Subcutaneous adipose tissue (tissue), 4 donors: ENCODE data around the gene SPTBN1. TPM values are rescaled to one million over a fixed set of nuclear protein-coding genes. Genes with fewer than 3 reads are reported as not detected.

Experiments
- total RNA-seq, 4 donors: library from RNA; depleted of rRNA; stranded (reverse); fragments of >200 nt; gene quantifications; one replicate each; pipeline ENCODE4 v1.1.0, GENCODE V29; 2016
- TF ChIP-seq, protein P1 (sequence below): fragments of 450-650 bp; IDR thresholded peaks from one replicate; pipeline ENCODE4 v1.5.1; 2016; ENCODE audit warnings: low read depth, mild to moderate bottlenecking, control low read depth, antibody characterized with exemption, moderate library complexity

SPTBN1 gene
- total RNA-seq, 4 donors from 2014 or later: 655 to 1,523 (median 889) TPM

DNA sequence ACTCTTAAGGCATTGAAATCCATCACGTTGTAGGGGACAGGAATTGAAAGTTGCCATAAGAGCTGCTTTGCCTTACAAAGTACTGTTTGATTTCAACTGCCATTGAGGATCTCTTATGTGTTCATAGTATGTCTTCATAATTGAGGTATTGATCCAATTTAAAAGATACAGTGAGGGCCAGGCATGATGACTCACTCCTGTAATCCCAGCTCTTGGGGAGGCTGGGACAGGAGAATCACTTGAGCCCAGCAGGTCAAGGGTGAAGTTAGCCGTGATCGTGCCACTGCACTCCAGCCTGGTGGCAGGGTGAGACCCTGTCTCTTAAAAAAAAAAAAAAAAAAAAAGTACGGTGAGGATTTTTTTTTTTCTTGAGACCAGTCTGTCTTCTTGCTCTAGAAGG, 175.6 kb downstream of the SPTBN1 start:
- TF ChIP-seq, protein P1, sequence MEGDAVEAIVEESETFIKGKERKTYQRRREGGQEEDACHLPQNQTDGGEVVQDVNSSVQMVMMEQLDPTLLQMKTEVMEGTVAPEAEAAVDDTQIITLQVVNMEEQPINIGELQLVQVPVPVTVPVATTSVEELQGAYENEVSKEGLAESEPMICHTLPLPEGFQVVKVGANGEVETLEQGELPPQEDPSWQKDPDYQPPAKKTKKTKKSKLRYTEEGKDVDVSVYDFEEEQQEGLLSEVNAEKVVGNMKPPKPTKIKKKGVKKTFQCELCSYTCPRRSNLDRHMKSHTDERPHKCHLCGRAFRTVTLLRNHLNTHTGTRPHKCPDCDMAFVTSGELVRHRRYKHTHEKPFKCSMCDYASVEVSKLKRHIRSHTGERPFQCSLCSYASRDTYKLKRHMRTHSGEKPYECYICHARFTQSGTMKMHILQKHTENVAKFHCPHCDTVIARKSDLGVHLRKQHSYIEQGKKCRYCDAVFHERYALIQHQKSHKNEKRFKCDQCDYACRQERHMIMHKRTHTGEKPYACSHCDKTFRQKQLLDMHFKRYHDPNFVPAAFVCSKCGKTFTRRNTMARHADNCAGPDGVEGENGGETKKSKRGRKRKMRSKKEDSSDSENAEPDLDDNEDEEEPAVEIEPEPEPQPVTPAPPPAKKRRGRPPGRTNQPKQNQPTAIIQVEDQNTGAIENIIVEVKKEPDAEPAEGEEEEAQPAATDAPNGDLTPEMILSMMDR: no peak

DNA sequence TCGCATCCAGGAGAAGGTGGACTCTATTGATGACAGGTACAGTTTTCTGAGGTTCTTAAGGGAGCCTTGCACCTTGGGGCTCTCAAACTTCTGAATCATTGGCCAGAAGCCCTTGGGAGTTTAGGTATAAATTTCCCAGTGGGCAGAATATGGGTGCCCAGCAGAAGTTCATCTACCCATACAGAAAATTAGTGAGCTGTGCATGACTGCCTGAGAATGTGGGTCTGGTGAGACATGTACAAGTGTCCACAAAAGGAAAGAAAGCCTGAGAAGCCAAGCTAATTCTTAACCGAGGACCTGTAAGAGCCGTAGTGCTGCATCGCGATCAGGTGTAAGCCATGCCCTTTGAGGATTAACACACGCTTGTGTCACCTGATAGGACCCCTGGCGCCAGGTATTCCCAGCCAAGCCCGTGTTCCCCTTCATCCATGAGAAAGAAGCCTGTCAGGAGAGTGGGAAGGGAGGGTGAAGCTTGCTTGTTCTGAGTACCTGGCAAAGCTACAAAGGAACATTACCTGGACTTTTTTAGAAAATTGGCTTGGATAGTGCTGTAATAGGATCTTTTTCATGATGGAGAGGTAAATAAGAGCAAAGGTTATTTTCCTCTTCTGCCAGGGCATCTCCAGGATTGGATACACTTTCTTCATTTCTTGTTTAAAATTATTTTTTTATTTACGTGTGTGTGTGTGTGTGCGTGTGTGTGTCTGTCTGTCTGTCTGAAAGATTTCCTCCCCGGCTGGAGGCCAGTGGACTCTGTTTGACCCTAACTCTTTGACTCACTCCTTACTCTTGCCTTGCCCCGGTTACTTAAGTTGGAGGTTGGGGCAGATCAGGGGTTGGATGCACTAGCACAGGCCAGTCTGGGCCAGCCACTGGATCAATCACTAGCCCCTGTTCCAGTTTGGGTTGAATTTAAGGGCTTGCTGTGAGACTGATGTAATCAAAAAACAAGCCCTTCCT, 176.9 kb downstream of the SPTBN1 start:
- TF ChIP-seq, protein P1: no peak

DNA sequence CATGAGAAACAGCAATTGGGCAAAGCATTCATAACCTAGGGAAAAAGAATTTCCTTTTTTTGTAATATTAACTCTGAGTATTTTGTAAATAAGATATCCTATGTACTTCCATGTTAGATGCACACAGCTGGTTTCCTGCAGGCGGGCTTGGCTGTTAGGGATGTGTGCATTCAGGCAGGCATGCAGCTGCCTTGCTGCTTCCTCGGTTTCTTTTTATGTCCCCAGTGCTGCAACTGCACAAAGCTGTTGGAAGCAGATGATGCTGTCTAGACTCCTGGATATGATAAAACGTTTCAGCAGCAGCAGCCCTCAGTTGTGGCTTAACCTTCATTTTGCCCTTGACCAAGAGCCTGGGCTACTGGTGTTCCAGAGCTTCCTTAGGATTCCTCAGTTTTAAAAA, 177.9 kb downstream of the SPTBN1 start:
- TF ChIP-seq, protein P1: no peak

DNA sequence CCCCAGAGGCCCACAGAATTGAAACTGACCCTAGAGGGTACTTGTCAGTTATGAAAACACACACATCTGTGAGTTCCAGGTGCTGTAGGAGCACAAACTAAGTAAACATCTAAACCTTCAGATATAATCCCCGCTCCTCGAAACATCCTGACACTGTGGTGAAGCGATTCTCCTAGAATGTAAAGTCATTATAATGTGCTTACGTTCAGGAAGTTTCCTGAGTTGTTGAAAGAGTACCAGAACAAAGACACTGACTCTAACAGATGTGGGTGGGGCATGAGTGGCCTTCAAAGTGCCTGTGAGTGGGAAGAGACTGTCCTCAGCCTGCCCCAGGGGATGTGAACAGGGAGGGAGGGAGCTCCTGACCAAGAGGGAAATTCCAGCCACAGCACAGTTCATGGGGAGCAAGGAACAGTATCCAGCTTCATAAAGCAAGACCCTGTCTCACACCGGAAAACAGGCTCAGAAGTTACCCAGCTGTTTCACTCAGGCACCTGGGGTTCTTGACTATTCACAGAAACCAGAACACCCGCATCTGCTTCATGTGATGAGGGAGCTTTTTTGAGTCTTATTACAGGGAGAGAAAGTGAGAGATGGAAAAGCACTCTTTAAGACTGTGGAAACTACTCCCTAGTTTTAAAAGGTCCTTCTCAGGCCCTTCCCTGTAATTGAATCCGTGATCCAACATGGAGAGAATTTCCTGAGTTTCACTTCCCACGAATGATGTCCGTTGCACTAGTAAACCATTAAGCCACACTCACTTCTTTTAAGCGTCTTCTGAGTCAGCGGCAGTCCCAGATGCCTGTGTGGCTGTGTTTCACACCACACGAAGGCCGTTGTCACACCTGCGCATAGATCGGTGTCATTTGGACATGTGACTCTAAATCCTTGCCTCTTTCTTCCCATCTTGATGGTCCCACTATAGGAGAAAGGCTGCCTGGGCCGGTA, 178.7 kb downstream of the SPTBN1 start:
- TF ChIP-seq, protein P1: no peak

DNA sequence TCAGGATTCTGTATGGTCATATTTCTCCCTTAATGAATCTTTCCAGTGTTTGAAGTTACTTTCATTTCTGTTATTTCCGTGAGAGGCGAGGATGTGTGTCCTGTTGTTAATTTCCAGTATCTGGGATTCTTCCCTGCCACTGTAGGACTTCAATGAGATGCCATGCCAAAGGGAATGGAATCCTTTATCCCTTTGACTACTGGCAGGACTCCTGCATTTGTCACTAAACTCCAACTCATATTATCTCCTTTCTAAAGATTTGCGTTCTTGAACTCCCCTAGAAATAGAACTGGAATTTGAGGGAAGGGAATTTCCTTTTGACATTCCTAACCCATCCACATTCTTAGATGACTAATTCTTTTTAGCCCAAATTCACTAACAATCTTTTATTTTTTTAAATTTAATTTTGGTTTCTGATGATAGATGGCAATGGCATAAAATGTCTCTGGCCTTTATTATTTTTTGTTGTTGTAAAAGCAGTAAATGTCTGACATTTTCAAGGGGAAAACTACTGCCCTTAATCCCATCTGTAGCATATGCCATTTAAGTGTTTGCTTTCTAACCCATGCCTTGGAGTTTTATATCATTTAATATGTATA, 179.5 kb downstream of the SPTBN1 start:
- TF ChIP-seq, protein P1: no peak

DNA sequence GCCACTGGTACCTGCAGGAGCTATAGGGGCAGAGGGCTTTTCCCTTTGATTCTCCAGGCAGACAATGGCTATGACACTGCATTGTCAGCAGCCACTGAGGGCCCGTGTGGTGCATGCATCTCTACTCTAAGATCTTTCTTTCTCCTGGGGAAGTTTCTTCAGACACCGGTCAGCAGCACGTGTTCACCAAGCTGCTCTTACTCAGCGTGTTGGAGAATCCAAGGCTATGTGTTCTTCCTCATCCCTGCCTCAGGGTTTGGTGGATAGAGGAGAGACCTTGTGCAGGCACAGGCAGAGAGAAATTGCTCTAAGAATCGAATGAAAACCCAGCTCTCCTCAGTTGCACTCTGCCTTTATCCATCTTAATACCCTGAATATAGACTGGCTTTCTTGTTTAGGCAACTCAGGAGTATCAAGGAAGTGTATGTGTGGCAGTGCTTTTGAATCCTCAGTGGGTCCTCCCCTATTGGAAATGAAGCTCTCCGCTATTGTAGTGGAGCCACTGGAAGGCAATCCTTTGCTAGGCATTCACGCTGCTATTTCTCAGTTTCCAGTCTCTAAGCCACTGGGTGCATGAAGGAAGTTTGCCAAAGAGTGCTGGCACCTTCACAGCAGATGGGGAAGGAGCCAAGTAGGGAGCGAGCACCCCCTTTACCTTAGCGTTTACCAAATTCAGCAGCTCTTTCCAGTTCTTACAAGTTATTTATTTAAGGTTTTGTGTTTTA, 180.4 kb downstream of the SPTBN1 start:
- TF ChIP-seq, protein P1: no peak
